Central memory CD4-positive, alpha-beta T cell (primary cell): Measurements from ENCODE around the gene NUP214.
"Not testable (repeated sequence)": the region's sequence is repeated elsewhere in the genome, so short reads cannot be mapped to it uniquely, and the experiment has no call there.

Source experiments
- DNase-seq: peaks from one replicate; pipeline ENCODE4 v3.0.0; 2022

The NUP214 gene

GRCh38 chr9:131262327-131263032, 137.1 kb downstream of the NUP214 start:
- DNase-seq = no peak

- DNase-seq = not testable (repeated sequence)
Measured at GRCh38 chr9:131263033-131263343, 137.6 kb downstream of the NUP214 start.

GRCh38 chr9:131263701-131264100, 138.3 kb downstream of the NUP214 start:
- DNase-seq = no peak

DNA sequence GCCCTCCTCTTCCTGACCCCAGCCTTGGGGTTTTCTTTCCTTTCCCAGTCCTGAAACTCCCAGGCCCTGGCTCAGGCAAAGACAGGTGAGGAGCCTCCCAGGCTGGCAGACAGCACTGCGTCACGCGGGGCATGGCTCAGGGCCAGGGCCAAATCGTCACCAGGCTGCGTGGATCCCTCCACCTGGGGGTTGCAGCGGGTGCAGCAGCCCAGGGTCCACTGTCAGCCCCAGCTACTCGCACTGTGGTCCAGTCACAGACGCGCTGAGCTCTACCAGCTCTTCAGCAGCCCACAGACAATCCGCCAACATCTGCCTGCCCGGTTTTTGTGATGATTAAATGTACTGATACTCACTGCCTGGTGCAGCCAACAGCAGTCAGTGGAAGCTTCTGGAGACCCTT, 138.8 kb downstream of the NUP214 start:
- DNase-seq = no peak

GRCh38 chr9:131266266-131267229, 141.2 kb downstream of the NUP214 start:
- peak; percentile 39 for DNase-seq

- DNase-seq = peak; percentile 49
Measured at GRCh38 chr9:131270171-131271015, 145.0 kb downstream of the NUP214 start.

DNA sequence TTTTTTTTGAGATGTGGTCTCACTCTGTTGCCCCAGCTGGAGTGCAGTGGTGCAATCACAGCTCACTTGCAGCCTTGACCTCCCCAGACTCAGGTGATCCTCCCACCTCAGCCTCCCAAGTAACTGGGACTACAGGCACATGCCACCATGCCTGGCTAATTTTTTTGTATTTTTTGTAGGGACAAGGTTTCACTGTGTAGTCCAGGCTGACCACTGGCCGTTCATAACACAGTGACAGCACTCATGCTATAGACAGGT, 145.6 kb downstream of the NUP214 start:
- DNase-seq = not testable (repeated sequence)

DNA sequence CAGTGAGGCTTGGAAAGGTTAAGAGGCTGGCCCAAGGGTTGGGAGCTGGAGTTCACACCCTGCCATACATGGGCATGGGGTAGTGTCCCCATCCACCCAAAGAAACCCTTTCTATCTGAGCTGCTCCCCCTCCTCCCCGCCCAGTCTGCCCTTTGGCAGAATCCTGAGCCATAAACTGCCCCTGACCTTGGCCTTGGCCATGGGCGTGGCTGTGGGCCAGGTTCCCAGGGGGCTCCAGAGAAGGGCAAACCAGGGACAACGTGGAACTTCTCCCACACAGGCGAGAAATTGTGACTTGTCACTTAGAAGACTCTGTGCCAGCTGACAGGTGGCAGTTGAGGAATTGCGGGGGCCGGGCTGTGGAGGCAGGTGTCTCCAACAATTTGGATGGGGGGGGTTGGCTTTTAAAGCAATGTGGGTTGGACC, 146.1 kb downstream of the NUP214 start:
- no peak for DNase-seq

GRCh38 chr9:131272212-131272611, 146.8 kb downstream of the NUP214 start:
- DNase-seq = no peak

DNA sequence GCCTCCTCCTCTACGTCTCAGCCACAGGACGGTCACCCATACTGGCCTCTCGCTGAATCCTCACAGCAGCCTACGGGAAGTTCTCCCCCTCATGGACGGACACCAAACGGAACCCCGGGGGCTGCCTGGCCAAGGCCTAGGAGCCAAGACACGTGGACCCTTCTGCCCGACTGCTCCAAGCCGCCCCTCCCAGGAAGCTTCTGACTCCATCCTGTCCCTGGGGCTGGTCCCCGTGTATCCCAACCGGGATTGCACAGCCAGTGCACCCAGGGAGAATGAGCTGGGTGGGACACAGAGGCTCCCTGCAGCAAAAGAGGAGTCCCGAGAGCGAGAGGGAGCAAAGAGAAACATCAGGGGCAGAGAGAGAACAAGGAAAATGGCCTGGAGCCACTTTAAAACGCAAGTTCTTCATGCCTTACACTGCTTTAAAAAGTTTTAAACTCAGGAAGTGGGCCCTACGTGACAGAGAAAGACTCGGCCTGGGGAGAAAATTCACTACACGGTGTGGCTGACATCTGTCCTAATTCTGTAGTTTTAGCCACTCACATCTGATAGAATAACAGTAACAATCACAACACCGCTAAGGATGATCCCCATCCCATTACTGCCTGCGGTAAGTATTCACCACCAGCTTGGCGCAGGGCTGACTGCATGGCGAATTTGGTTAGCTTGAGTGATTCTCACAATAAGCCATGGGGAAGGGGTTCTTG, 147.9 kb downstream of the NUP214 start:
- DNase-seq = no peak

DNA sequence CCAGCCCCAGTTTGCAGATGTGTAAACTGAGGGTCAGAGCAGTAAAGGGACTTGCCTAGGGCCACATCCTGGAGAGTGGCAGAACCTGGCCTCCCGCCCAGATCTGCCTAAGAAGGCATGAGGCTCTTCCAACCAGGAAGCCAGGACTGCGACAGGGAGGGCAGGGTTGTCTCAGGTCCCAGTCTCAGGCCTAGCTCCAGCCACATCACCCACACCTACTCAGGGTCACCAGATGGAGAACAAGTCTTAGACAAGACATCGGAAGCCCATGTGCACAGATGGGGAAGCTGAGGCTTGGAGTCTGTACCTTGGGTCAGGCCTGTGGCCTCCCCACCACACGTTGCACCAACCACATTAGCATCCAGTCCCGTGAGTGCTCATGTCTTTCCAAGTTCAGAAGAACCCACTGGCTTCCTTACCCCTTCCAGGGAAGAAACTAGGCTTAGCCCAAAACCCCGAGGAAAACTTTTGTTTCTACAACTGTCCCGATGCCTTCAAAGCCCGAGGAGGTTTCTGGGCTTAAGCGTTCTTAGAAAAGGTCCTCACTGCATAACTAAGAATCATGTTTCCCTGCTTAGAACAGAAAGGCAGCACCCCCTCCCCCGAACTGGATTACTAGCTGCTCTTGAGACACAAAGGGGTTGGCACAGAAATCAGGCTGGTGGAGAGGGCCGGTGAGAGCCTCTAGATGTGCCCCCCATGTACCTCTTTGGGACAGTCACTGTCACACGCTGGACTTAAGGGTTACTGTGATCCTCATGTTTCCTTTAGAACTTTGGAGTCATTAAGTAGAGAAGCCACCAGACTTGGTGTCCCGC, 148.7 kb downstream of the NUP214 start:
- DNase-seq = no peak

DNA sequence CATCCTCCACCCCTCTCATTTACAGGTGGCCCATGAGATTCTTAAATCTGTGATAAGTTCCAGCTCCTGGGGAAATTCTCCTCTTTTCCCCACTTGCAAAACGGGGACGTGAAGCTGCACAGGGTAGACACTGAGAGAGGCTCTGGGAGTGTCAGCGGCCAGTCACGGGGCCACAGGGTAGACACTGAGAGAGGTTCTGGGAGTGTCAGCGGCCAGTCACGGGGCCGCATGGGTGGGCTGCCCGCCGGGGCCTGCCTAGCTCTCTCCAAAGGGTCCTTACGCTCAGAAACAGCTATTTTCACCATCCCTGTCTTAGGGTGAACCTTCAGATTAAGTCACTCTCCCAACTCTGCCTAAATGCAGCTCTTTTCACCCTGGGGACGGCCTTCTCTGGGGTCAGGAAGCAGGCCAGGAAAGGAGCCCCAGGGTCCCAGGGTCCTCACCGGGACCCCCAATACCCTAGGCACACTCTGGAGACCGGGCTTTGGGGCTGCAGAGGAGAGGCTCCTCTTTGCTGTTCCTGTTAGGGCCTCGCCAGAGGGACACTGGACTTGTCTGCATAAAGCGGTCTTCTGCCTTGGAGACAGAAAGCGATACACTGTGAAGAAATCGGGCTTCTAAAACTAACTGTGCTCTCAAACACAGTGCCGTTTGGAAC, 149.4 kb downstream of the NUP214 start:
- no peak for DNase-seq

DNA sequence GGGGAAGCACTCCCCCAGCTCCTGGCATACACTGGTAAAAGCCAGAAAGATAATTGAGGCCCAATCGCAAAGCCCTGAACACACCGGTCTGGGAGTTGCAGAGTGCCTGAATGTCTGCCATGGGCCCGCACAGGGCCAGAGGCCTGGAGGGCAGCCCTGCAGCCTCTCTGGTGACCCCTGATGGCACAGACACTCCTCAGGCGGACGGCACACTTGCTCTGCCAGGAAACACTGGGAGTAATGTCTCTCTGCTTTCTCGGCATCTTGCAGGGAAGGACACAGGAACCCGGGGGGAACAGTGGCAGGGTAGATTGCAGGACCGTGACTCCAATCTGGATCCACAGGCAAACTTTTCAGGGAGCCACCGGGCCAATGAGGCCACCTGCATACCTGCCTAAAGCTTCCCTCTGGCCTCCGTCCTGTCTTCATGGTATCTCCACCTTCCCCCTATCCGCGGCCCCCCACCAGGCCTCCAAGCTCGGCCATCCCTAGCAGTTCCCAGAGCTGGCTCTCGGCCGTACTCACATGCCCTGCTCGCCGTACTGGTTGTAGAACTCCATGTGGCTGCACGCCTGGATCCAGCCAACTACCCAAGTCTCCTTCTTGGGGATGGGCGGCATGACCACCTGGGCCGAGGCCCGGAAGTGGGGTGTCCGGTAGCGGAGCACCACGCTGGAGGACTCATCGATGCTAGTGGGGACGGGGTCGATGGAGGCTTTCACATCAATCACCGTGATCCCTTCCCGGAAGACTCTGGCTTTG, 150.1 kb downstream of the NUP214 start:
- DNase-seq = no peak

DNA sequence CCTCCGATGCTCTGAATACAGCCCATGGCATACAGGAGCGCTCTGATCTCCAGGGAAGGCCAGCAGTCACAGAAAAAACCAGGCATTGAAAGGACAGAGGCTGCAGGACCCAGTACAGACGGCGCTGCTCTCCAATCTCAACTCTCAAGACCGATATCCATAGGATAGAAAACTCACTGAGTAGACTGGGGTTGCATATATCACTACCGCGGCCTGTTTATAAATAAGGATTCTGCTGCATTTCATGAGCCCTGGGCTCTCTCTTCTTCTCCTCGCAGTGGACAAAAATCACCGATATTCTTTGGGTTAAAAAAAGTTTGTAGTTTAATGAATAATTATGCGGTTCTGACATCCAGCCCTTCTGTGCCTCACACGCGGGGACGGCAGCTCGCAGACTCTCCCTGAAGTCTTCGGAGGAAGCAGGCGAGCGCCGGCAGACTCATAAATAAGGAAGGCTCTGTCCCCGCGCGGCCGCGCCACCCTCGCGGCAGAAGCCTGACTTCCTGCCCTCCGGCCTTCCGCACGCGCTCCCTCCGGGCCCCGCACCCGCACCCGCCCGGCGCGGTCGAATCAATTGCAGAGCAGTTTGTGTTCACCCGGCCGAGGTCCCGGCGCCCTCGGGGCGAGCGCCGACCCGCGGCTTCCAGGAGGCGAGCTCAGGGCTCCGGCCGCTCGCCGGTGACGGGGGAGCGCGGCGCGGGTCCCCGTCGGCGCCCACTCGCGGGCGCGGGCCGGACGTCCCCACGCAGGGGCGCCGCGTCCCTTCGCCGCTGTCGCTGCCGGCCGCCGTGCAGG, 150.9 kb downstream of the NUP214 start, which contains the start of gene FAM78A:
Gene FAM78A (minus strand): TSS at position 417 of the 795 bp plus-strand sequence. CDS start 331 bp downstream, at position 86.
- peak; percentile 34 for DNase-seq

DNA sequence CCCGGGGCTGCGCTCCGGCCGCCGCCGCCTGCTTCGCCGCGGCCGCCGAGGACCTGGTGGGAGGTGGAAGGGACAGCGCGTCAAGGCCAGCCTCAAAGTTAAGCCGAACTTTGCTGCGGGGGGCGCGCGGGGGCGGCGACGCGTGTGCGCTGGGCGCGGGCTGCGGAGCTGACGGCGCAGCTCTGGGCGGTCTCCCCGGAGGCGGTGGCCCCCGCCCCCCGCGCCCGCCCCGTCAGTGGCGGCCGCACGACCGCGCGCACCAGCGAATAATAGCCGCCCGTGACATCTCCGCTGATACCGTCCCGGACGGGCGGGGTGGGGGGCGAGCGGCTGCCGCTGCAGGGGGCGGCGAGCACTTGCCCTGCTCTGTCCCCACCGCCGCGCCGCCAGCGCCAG, 151.5 kb downstream of the NUP214 start:
- DNase-seq = peak; percentile 36

DNA sequence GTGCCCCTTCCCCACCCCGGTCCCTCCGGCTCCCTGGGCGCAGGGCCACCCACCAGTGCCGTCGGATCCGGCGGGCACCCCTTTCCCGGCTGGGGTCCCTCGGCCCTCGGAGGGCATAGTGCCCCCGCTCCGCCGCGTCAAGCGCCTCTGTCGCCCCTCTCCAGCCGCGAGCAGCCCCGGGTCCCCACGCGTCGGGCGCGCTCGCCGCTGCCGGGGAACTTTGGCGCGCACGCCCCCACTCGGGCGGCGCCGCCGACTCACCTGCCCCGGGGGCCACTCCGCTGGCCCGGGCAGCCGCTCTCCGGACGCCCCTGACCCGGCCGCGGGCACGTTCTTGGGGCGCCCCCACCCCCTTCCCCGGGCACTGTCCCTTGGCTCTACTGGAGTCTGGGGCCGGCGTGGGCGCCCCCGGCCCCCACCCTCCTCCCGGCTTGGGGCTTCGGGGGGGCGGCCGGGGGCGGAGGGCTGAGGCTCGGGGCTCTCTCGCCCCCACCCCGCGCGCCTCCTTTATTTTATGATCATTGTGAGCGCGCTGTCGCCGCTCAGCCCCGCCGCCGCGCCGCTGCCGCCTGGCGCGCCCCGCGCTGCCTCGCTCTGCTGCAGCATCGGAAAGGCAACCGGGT, 152.0 kb downstream of the NUP214 start:
- DNase-seq = peak; percentile 33

DNA sequence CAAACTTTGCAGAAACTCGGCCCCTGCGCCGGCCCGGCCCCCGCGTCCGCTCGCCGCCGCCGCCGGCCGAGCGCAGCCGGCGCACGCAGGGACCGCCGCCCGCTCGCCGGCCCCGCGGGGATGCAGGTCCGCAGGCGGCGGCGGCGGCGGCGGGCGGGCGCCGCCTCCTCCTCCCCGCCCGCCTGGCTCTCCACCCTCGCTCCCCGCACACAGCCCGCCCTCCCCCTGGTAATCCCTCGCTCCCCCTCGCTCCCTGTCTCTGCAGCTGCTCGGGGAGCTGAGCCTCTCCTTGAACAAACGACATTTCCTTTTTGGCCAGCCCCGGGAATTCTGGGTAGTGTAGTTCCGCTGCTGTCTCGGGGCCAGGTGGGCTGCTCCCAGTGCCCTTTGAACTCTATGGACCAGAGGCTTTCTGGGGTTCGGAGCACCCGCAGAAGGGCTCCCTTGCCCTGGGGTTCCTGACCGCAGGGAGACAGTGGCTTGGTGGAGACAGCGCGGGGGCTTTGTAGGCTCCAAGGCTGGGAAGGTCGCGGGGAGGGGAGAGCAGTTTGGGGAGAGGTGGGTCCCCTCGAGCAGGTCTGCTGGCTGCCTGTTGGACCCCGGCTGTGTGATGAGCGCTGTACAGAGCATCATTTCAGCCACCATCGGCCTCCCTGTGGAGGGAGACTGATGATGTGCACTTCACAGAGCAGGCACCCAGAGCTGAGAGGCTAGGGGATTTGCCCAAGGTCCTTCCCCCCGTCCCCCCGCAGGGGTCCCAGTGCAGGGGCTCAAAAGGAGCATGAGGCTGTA, 152.7 kb downstream of the NUP214 start:
- peak; percentile 60 for DNase-seq

GRCh38 chr9:131278702-131279111, 153.3 kb downstream of the NUP214 start:
- DNase-seq = peak; percentile 50
